Nephron progenitor cell (in vitro differentiated cells): ENCODE results near the gene NANOS3.

Experiments used
- DNase-seq: peaks from one replicate; pipeline ENCODE4 v3.0.0; 2021
- H3K27ac Mint-ChIP-seq: 2 replicates; pipeline ENCODE4 v1.8.0; 2021; ENCODE audit warnings: mild to moderate bottlenecking, moderate library complexity, mixed read lengths
- H3K27me3 Mint-ChIP-seq: 2 replicates; pipeline ENCODE4 v1.8.0; 2021; ENCODE audit warnings: mild to moderate bottlenecking, low read depth, mixed read lengths; ENCODE audit not compliant: poor library complexity
- H3K36me3 Mint-ChIP-seq: 2 replicates; pipeline ENCODE4 v1.8.0; 2021; ENCODE audit warnings: low read depth, mixed read lengths
- H3K4me1 Mint-ChIP-seq: 2 replicates; pipeline ENCODE4 v1.8.0; 2021; ENCODE audit warnings: mixed read lengths
- H3K4me3 Mint-ChIP-seq: 2 replicates; pipeline ENCODE4 v1.8.0; 2021; ENCODE audit warnings: mild to moderate bottlenecking, moderate library complexity, mixed read lengths
- H3K9me3 Mint-ChIP-seq: 2 replicates; pipeline ENCODE4 v1.8.0; 2021; ENCODE audit warnings: mild to moderate bottlenecking, moderate library complexity, mixed read lengths
- TF ChIP-seq, protein P1 (sequence below): fragments of 200-600 bp; sonication (generic); IDR thresholded peaks from 2 replicates; pipeline ENCODE4 v1.5.0; 2021; ENCODE audit warnings: antibody characterized with exemption

NANOS3 gene

DNA sequence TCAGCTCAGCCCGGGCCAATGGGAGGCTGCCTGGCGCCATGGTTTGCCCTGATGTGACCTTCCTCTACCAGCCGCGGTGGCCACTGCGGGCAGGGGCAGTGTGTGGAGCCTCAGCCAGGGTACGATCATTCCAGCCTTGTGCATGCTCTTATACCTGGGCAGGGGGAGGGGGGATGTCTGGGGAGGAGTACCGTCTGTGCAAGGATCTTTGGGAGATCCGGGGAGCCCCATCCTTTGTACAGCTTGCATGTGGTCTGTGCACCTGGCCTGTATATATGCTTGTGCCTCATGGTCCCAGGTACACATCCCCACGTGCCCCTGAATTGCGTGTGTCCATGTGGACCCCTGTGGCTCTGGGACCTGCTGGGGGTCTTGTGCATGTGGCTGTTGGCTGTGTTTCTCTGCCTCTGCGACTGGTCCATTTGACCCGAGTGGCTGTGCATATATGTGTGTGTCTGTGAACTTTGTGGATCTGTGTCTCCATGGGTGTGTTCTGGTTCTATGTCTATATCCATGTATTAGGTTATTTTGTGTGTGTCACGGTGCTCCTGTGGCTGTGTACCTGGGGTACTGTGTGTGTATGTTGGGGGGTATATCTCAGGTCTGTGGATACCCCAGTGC is 12.8 kb upstream of the NANOS3 start:
- TF ChIP-seq, protein P1, sequence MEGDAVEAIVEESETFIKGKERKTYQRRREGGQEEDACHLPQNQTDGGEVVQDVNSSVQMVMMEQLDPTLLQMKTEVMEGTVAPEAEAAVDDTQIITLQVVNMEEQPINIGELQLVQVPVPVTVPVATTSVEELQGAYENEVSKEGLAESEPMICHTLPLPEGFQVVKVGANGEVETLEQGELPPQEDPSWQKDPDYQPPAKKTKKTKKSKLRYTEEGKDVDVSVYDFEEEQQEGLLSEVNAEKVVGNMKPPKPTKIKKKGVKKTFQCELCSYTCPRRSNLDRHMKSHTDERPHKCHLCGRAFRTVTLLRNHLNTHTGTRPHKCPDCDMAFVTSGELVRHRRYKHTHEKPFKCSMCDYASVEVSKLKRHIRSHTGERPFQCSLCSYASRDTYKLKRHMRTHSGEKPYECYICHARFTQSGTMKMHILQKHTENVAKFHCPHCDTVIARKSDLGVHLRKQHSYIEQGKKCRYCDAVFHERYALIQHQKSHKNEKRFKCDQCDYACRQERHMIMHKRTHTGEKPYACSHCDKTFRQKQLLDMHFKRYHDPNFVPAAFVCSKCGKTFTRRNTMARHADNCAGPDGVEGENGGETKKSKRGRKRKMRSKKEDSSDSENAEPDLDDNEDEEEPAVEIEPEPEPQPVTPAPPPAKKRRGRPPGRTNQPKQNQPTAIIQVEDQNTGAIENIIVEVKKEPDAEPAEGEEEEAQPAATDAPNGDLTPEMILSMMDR = no peak
- DNase-seq = no peak
- Mint-ChIP-seq H3K27ac (no peak overlapping the region), H3K9me3 (no peaks in the 10 kb centered on the region), H3K4me3 (peak overlapping the region; percentile 84), H3K36me3 (no peaks in the 10 kb centered on the region), H3K27me3 (peaks cover 40% of the 10 kb centered on the region), H3K4me1 (peaks cover 56% of the 10 kb centered on the region)

GRCh38 chr19:13864667-13865570 is 12.0 kb upstream of the NANOS3 start:
- H3K4me3 Mint-ChIP-seq = peak overlapping the region; percentile 84
- DNase-seq = peak; percentile 41
- TF ChIP-seq, protein P1 = no peak
- H3K36me3 Mint-ChIP-seq = no peaks in the 10 kb centered on the region
- peaks cover 59% of the 10 kb centered on the region for H3K4me1 Mint-ChIP-seq
- peaks cover 37% of the 10 kb centered on the region for H3K27me3 Mint-ChIP-seq
- H3K9me3 Mint-ChIP-seq = no peaks in the 10 kb centered on the region
- no peak overlapping the region for H3K27ac Mint-ChIP-seq

- DNase-seq = peak; percentile 59
- Mint-ChIP-seq H3K4me3 (peak overlapping the region; percentile 87), H3K4me1 (peaks cover 59% of the 10 kb centered on the region), H3K36me3 (no peaks in the 10 kb centered on the region), H3K27me3 (peaks cover 36% of the 10 kb centered on the region), H3K27ac (no peak overlapping the region), H3K9me3 (no peaks in the 10 kb centered on the region)
- TF ChIP-seq, protein P1 = no peak
Measured at GRCh38 chr19:13865571-13866462, 11.1 kb upstream of the NANOS3 start.

- Mint-ChIP-seq H3K9me3 (no peaks in the 10 kb centered on the region), H3K36me3 (no peaks in the 10 kb centered on the region), H3K4me1 (peaks cover 59% of the 10 kb centered on the region), H3K4me3 (peak overlapping the region; percentile 87), H3K27ac (no peak overlapping the region), H3K27me3 (peaks cover 36% of the 10 kb centered on the region)
- TF ChIP-seq, protein P1 = no peak
- no peak for DNase-seq
Measured at GRCh38 chr19:13866463-13867046, 10.4 kb upstream of the NANOS3 start.

- H3K9me3 Mint-ChIP-seq = no peaks in the 10 kb centered on the region
- peaks cover 60% of the 10 kb centered on the region for H3K4me1 Mint-ChIP-seq
- H3K36me3 Mint-ChIP-seq = no peaks in the 10 kb centered on the region
- no peak overlapping the region for H3K4me3 Mint-ChIP-seq
- H3K27ac Mint-ChIP-seq = no peak overlapping the region
- peaks cover 36% of the 10 kb centered on the region for H3K27me3 Mint-ChIP-seq
- no peak for DNase-seq
- TF ChIP-seq, protein P1 = no peak
Measured at GRCh38 chr19:13868663-13869062, 8.3 kb upstream of the NANOS3 start.
